ENCODE results near the gene NOC2L.

NOC2L gene

GRCh38 chr1:918353-918752 lies 40.7 kb downstream of the NOC2L start:
- H3K9me3 ChIP-seq (ENCODE audit: control extremely low read depth in 1 of 5, control insufficient read depth in 4 of 5, insufficient read depth in 2 of 5, low read depth in 1 of 5, low read length in 4 of 5), result no peaks in the 10 kb centered on the region
- ChIA-PET POLR2A (no interaction called here), CTCF (interaction anchor here (3.7 kb wide), 1 partner anchor 13 kb away, joined by 23 read pairs; no protein-coding TSS in a partner anchor)
- H3K27ac ChIP-seq (ENCODE audit: insufficient read depth in 1 of 2, low read depth in 1 of 2, low read length in 2 of 2, poor library complexity in 1 of 2, severe bottlenecking in 2 of 2), result no peak overlapping the region
- H3K36me3 ChIP-seq (ENCODE audit: control insufficient read depth in 4 of 4, insufficient read depth in 4 of 4, low read length in 3 of 4), result no peaks in the 10 kb centered on the region
- peaks cover 0 to 68% (median 45%) of the 10 kb centered on the region in 4 experiments for H3K4me1 ChIP-seq (ENCODE audit: control extremely low read depth in 1 of 4, control insufficient read depth in 4 of 4, insufficient read depth in 4 of 4, low read length in 3 of 4)
- H3K27me3 ChIP-seq (replicated peaks in 2 of 5; ENCODE audit: control insufficient read depth in 4 of 5, insufficient read depth in 5 of 5, low read length in 4 of 5), result peaks cover 0 to 26% (median 9%) of the 10 kb centered on the region in 5 experiments
- WGBS (ENCODE audit: insufficient coverage), result 94% methylated on average over 13 of the region's 15 CpGs
- no peak for DNase-seq
- no peak overlapping the region for H3K4me3 ChIP-seq (ENCODE audit: control insufficient read depth in 1 of 7, extremely low read depth in 1 of 7, insufficient read depth in 4 of 7, low read depth in 2 of 7, low read length in 6 of 7)

GRCh38 chr1:917466-918091 lies 41.5 kb downstream of the NOC2L start:
- 86% methylated on average over 21 of the region's 22 CpGs for WGBS (ENCODE audit: insufficient coverage)
- Histone ChIP-seq H3K27me3 (replicated peaks in 2 of 5; ENCODE audit: control insufficient read depth in 4 of 5, insufficient read depth in 5 of 5, low read length in 4 of 5) (peaks cover 0 to 18% (median 4%) of the 10 kb centered on the region in 5 experiments), H3K4me3 (ENCODE audit: control insufficient read depth in 1 of 7, extremely low read depth in 1 of 7, insufficient read depth in 4 of 7, low read depth in 2 of 7, low read length in 6 of 7) (no peak overlapping the region), H3K36me3 (ENCODE audit: control insufficient read depth in 4 of 4, insufficient read depth in 4 of 4, low read length in 3 of 4) (no peaks in the 10 kb centered on the region), H3K9me3 (ENCODE audit: control extremely low read depth in 1 of 5, control insufficient read depth in 4 of 5, insufficient read depth in 2 of 5, low read depth in 1 of 5, low read length in 4 of 5) (no peaks in the 10 kb centered on the region), H3K4me1 (ENCODE audit: control extremely low read depth in 1 of 4, control insufficient read depth in 4 of 4, insufficient read depth in 4 of 4, low read length in 3 of 4) (peaks cover 0 to 68% (median 47%) of the 10 kb centered on the region in 4 experiments), H3K27ac (ENCODE audit: insufficient read depth in 1 of 2, low read depth in 1 of 2, low read length in 2 of 2, poor library complexity in 1 of 2, severe bottlenecking in 2 of 2) (no peak overlapping the region)
- ChIA-PET POLR2A (no interaction called here), CTCF (interaction anchor here (1.1 to 3.7 kb wide), 2 partner anchors 11 to 13 kb away, joined by 5 to 23 read pairs; no protein-coding TSS in a partner anchor)
- no peak for DNase-seq

- Histone ChIP-seq H3K27ac (ENCODE audit: insufficient read depth in 1 of 2, low read depth in 1 of 2, low read length in 2 of 2, poor library complexity in 1 of 2, severe bottlenecking in 2 of 2) (no peak overlapping the region), H3K36me3 (ENCODE audit: control insufficient read depth in 4 of 4, insufficient read depth in 4 of 4, low read length in 3 of 4) (no peaks in the 10 kb centered on the region), H3K4me3 (ENCODE audit: control insufficient read depth in 1 of 7, extremely low read depth in 1 of 7, insufficient read depth in 4 of 7, low read depth in 2 of 7, low read length in 6 of 7) (no peak overlapping the region), H3K4me1 (ENCODE audit: control extremely low read depth in 1 of 4, control insufficient read depth in 4 of 4, insufficient read depth in 4 of 4, low read length in 3 of 4) (peaks cover 0 to 68% (median 50%) of the 10 kb centered on the region in 4 experiments), H3K27me3 (replicated peaks in 2 of 5; ENCODE audit: control insufficient read depth in 4 of 5, insufficient read depth in 5 of 5, low read length in 4 of 5) (peaks cover 0 to 13% (median 2%) of the 10 kb centered on the region in 5 experiments), H3K9me3 (ENCODE audit: control extremely low read depth in 1 of 5, control insufficient read depth in 4 of 5, insufficient read depth in 2 of 5, low read depth in 1 of 5, low read length in 4 of 5) (no peaks in the 10 kb centered on the region)
- ChIA-PET CTCF (interaction anchor here (1.0 to 1.1 kb wide), 2 partner anchors 11 to 21 kb away, joined by 5 to 8 read pairs; no protein-coding TSS in a partner anchor), POLR2A (no interaction called here)
- 87% methylated on average over 5 of the region's 7 CpGs for WGBS (ENCODE audit: insufficient coverage)
- no peak for DNase-seq
Measured at GRCh38 chr1:917076-917459, 42.0 kb downstream of the NOC2L start.

- WGBS (ENCODE audit: insufficient coverage), result 29% methylated on average over 31 of the region's 31 CpGs
- Histone ChIP-seq H3K4me1 (ENCODE audit: control extremely low read depth in 1 of 4, control insufficient read depth in 4 of 4, insufficient read depth in 4 of 4, low read length in 3 of 4) (peaks cover 0 to 68% (median 54%) of the 10 kb centered on the region in 4 experiments), H3K36me3 (ENCODE audit: control insufficient read depth in 4 of 4, insufficient read depth in 4 of 4, low read length in 3 of 4) (no peaks in the 10 kb centered on the region), H3K4me3 (ENCODE audit: control insufficient read depth in 1 of 7, extremely low read depth in 1 of 7, insufficient read depth in 4 of 7, low read depth in 2 of 7, low read length in 6 of 7) (peak overlapping the region in 1 of 7 experiments; percentile 5), H3K9me3 (ENCODE audit: control extremely low read depth in 1 of 5, control insufficient read depth in 4 of 5, insufficient read depth in 2 of 5, low read depth in 1 of 5, low read length in 4 of 5) (no peaks in the 10 kb centered on the region), H3K27ac (ENCODE audit: insufficient read depth in 1 of 2, low read depth in 1 of 2, low read length in 2 of 2, poor library complexity in 1 of 2, severe bottlenecking in 2 of 2) (no peak overlapping the region), H3K27me3 (replicated peaks in 2 of 5; ENCODE audit: control insufficient read depth in 4 of 5, insufficient read depth in 5 of 5, low read length in 4 of 5) (peaks cover 0 to 9% (median 0%) of the 10 kb centered on the region in 5 experiments)
- POLR2A ChIA-PET, result no interaction called here
- CTCF ChIA-PET, result interaction anchor here (1.0 to 1.4 kb wide), 3 partner anchors 10 to 60 kb away, joined by 4 to 8 read pairs (median 5); no protein-coding TSS in a partner anchor
- no peak for DNase-seq
Measured at GRCh38 chr1:916173-917075, 42.6 kb downstream of the NOC2L start.

- peaks cover 0 to 68% (median 53%) of the 10 kb centered on the region in 4 experiments for H3K4me1 ChIP-seq (ENCODE audit: control extremely low read depth in 1 of 4, control insufficient read depth in 4 of 4, insufficient read depth in 4 of 4, low read length in 3 of 4)
- POLR2A ChIA-PET, result no interaction called here
- H3K36me3 ChIP-seq (ENCODE audit: control insufficient read depth in 4 of 4, insufficient read depth in 4 of 4, low read length in 3 of 4), result no peaks in the 10 kb centered on the region
- CTCF ChIA-PET, result interaction anchor here (1.2 to 2.0 kb wide), 4 partner anchors 10 to 60 kb away, joined by 3 to 9 read pairs (median 4); no protein-coding TSS in a partner anchor
- 94% methylated on average over 20 of the region's 28 CpGs for WGBS (ENCODE audit: insufficient coverage)
- DNase-seq, result no peak
- H3K9me3 ChIP-seq (ENCODE audit: control extremely low read depth in 1 of 5, control insufficient read depth in 4 of 5, insufficient read depth in 2 of 5, low read depth in 1 of 5, low read length in 4 of 5), result no peaks in the 10 kb centered on the region
- no peak overlapping the region for H3K4me3 ChIP-seq (ENCODE audit: control insufficient read depth in 1 of 7, extremely low read depth in 1 of 7, insufficient read depth in 4 of 7, low read depth in 2 of 7, low read length in 6 of 7)
- peaks cover 0 to 9% (median 0%) of the 10 kb centered on the region in 5 experiments for H3K27me3 ChIP-seq (replicated peaks in 2 of 5; ENCODE audit: control insufficient read depth in 4 of 5, insufficient read depth in 5 of 5, low read length in 4 of 5)
- no peak overlapping the region for H3K27ac ChIP-seq (ENCODE audit: insufficient read depth in 1 of 2, low read depth in 1 of 2, low read length in 2 of 2, poor library complexity in 1 of 2, severe bottlenecking in 2 of 2)
Measured at GRCh38 chr1:915295-916172, 43.5 kb downstream of the NOC2L start.

- Histone ChIP-seq H3K4me1 (ENCODE audit: control extremely low read depth in 1 of 4, control insufficient read depth in 4 of 4, insufficient read depth in 4 of 4, low read length in 3 of 4) (peaks cover 0 to 67% (median 53%) of the 10 kb centered on the region in 4 experiments), H3K4me3 (ENCODE audit: control insufficient read depth in 1 of 7, extremely low read depth in 1 of 7, insufficient read depth in 4 of 7, low read depth in 2 of 7, low read length in 6 of 7) (no peak overlapping the region), H3K27ac (ENCODE audit: insufficient read depth in 1 of 2, low read depth in 1 of 2, low read length in 2 of 2, poor library complexity in 1 of 2, severe bottlenecking in 2 of 2) (no peak overlapping the region), H3K27me3 (replicated peaks in 2 of 5; ENCODE audit: control insufficient read depth in 4 of 5, insufficient read depth in 5 of 5, low read length in 4 of 5) (peaks cover 0 to 3% (median 0%) of the 10 kb centered on the region in 5 experiments), H3K36me3 (ENCODE audit: control insufficient read depth in 4 of 4, insufficient read depth in 4 of 4, low read length in 3 of 4) (no peaks in the 10 kb centered on the region), H3K9me3 (ENCODE audit: control extremely low read depth in 1 of 5, control insufficient read depth in 4 of 5, insufficient read depth in 2 of 5, low read depth in 1 of 5, low read length in 4 of 5) (no peaks in the 10 kb centered on the region)
- ChIA-PET POLR2A (no interaction called here), CTCF (interaction anchor here (1.2 to 2.0 kb wide), 4 partner anchors 10 to 61 kb away, joined by 3 to 9 read pairs (median 4); no protein-coding TSS in a partner anchor)
- 98% methylated on average over 4 of the region's 6 CpGs for WGBS (ENCODE audit: insufficient coverage)
- DNase-seq, result no peak
Measured at GRCh38 chr1:914891-915280, 44.2 kb downstream of the NOC2L start.

All from common myeloid progenitor, CD34-positive (primary cell).